GM21381 (cell line): ENCODE measurements around the gene SAP30BP.
A peak's percentile ranks its signal among the peaks of the same experiment; 100 is the strongest.

Experiments used
- ATAC-seq: cut with Tn5 transposase; IDR thresholded peaks from one replicate; pipeline ENCODE4 v1.9.1; 2021; ENCODE audit warnings: mild to moderate bottlenecking, moderate library complexity; ENCODE audit not compliant: unreplicated experiment

The SAP30BP gene

GRCh38 chr17:75737133-75737962 is 70.2 kb downstream of the SAP30BP start:
- ATAC-seq = no peak

DNA sequence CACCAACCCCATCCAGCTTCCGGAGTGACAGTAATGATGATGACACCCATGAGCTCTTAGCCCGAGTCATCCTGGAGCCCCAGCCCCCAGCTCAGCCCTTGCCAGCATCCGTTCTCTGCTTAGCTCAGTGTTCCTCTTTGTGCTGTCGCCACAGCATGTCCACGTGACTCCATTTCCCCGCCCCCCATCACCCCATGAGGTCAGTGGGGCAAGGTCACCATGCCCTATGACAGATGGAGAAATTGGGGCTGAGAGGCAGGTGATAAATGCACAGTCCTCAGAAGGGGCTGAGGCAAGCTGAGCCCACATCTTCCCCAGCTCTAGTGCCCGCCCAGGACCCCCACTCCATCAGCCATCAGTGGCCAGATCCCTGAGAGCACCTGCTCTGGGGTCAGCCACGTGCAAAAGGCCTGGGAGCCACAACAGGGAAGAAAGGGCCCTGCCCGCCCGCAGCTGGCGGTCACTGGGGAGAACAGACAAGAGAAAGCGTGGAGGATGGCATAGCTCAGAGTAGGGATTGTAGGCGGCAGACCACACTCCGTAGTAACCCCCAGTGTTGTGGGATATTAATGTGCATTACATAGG is 71.2 kb downstream of the SAP30BP start:
- no peak for ATAC-seq

DNA sequence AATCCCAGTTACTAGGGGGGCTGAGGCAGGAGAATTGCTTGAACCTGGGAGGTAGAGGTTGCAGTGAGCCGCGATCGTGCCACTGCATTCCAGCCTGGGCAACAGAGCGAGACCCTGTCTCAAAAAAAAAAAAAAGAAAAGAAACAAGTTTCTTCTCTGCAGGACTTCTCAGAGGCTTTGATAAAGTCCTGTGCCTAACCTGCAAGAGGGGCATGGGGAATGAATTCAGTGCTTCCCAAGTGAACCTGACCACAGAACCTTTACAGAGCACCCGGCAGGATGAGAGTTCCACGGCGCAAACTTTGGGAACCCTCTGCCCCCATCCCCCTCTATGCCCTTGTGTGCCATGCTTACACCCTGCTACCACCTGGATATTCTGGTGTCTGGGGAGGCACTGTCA is 72.0 kb downstream of the SAP30BP start:
- no peak for ATAC-seq

GRCh38 chr17:75739801-75740200 is 72.7 kb downstream of the SAP30BP start:
- no peak for ATAC-seq

- ATAC-seq = no peak
Measured at GRCh38 chr17:75740215-75740614, 73.1 kb downstream of the SAP30BP start.

- ATAC-seq = no peak
Measured at GRCh38 chr17:75740631-75741077, 73.5 kb downstream of the SAP30BP start.

DNA sequence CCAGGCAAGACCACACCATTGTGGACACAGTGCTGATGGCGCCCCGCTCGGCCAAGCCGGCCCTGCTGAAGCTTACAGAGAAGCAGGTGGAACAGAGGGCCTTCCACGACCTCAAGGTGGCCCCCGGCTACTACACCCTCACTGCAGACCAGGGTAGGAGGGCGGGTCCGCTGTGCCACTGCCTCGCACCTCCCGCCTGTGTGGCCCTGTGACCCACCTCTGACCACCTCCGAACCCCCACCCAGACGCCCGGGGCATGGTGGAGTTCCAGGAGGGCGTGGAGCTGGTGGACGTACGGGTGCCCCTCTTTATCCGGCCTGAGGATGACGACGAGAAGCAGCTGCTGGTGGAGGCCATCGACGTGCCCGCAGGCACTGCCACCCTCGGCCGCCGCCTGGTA is 75.2 kb downstream of the SAP30BP start:
- no peak for ATAC-seq

DNA sequence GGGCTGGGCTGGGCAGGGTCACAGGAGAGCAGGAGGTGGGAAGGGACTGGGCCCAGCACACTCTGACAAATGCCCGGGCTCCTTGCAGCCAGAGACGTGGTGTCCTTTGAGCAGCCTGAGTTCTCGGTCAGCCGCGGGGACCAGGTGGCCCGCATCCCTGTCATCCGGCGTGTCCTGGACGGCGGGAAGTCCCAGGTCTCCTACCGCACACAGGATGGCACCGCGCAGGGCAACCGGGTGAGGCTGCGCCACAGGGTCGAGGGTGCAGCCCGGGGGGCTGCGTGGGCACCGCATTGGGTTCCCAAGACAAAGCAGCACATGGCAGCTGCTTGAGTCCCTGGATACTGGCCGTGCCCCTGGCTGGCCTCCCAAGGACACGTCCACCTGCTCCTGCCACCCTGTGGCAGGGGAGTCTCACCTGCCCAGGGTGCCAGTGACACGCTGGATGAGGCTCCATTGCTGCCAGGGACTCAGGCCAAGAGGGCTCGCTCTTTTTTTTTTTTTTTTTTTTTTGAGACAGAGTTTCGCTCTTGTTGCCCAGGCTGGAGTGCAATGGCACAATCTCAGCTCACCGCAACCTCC is 76.6 kb downstream of the SAP30BP start:
- no peak for ATAC-seq

GRCh38 chr17:75748706-75749105 is 81.6 kb downstream of the SAP30BP start:
- no peak for ATAC-seq

GRCh38 chr17:75749545-75750389 is 82.6 kb downstream of the SAP30BP start:
- no peak for ATAC-seq

- no peak for ATAC-seq
Measured at GRCh38 chr17:75750661-75751423, 83.7 kb downstream of the SAP30BP start.

DNA sequence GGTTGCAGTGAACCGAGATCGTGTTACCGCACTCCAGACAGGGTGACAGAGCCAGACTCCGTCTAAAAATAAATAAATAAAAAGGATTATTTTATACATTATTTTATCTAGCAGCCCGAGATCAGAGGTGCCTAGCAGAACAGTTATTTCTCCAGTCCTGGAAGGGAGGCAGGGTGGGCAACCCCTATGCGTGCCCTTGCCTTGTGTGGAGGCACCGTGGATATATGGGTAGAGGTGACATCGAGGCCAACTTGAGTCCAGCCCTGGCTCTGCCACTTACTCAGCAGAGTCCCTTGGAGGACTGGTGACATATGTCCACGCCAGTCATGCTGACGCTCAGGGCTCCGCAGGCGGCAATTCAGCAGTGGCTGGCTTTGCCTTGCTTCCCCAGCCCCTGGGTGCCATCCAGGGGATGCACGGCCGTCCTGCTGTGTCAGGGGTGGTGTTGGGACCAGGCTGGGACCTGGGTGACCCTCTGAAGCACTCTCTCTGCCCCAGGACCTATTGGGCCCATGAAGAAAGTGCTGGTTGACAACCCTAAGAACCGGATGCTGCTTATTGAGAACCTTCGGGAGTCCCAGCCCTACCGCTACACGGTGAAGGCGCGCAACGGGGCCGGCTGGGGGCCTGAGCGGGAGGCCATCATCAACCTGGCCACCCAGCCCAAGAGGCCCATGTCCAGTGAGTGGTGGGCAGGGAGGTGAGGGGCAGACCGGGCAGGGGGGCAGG is 84.7 kb downstream of the SAP30BP start:
- no peak for ATAC-seq

- ATAC-seq = no peak
Measured at GRCh38 chr17:75752405-75752709, 85.2 kb downstream of the SAP30BP start.

GRCh38 chr17:75752802-75753513 is 85.8 kb downstream of the SAP30BP start:
- ATAC-seq = no peak

- peak; percentile 48 for ATAC-seq
Measured at GRCh38 chr17:75753514-75754377, 86.6 kb downstream of the SAP30BP start.

- ATAC-seq = no peak
Measured at GRCh38 chr17:75754378-75755204, 87.5 kb downstream of the SAP30BP start.

GRCh38 chr17:75755205-75755901 is 88.2 kb downstream of the SAP30BP start:
- ATAC-seq = no peak
